Measurements from ENCODE around the gene GPATCH8.
A peak's percentile ranks its signal among the peaks of the same experiment; 100 is the strongest.

Gene GPATCH8

DNA sequence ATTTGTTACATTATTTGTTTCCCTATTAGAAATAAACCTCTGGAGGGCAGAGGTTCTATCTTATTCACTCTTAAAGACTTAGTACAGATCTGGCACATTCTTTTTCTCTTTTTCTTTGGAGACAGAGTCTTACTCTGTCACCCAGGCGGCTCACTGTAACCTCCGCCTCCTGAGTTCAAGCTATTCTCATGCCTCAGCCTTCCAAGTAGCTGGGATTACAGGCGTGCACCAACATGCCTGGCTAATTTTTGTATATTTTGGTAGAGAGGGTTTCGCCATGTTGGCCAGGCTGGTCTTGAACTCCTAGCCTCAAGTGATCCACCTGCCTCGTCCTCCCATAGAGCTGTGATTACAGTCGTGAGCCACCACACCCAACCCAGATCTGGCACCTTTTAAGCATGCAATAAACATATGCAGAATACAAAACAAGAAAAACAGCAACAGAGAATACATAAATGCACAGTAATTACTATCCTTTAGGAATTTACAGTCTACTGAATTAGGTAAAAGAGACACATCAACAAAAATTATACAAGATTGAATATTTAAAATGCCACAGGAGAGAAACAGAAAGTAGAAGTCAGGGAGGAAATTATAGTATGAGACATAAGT is 52.1 kb downstream of the GPATCH8 start:
- DNase-seq: no peak

DNA sequence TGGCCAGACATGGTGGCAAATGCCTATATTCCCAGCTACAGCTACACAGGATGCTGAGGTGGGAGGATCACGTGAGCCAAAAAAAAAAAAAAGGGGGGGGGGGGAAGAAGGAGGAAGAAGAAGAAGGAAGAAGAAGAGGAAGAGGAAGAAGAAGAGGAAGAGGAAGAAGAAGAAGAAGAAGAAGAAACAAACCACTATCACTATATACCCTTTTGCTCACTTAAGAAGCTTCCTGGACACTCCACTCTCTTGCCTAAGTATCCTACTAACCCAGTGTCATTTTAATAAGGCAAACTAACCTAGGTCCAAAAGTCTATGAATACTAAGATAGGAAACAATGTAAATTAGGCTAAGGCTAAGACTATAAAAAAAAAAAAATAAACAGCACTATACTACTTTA is 54.8 kb downstream of the GPATCH8 start:
- DNase-seq: no peak

DNA sequence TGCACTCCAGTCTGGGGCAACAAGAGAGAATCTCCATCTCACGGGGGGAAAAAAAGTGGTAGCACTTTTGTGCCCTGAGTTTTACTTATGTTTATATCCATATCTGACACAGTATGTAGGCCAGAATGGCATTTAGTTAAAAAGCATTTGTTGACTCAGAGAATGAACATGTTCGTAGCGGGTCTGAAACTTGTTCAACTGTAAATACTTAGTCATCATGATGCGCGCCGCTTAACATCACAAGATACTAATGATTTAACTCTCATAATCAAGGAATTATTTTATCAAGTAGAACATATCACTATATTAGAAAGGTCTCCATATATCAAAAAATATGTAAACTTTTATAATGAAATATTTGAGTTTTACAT is 58.5 kb downstream of the GPATCH8 start:
- no peak for DNase-seq

GRCh38 chr17:44442806-44443205 is 60.4 kb downstream of the GPATCH8 start:
- no peak for DNase-seq

GRCh38 chr17:44439168-44439567 is 64.0 kb downstream of the GPATCH8 start:
- no peak for DNase-seq

DNA sequence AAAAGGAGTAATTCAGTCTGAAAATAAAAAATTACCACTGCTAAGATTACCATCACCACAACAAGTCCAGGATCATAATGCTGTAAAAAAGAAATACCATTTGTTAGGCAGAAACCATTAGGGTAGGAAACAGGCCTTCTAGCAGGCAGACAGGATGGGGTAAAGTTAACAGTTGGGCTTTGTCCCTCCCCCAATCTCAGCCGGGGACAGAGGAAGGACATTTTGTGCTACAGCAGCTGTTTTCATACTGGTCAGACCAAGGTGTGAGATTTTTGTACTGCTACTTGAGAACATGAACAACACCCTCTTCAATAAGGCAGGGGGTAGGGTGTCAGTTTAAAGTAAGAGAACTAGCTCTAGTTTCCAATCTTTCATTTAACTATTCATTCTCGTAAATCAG is 64.6 kb downstream of the GPATCH8 start:
- DNase-seq: no peak

DNA sequence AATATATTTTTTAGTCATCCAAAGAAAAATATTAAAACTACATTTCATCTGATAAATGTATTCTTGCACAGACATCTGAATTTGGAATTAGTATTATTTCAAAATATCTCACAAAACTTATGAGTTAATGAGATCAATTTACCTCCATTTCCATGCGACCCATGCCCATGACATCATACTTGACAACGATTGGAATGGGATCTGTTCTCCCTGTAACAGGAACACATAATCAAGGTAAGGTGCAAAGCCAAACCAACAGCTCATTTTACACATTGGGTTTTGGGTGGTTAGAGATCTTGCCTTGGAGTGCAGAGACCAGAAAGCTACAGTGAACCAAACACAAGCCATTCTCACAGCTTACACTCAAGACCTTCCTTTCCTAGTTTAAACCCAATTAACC is 66.9 kb downstream of the GPATCH8 start:
- no peak for DNase-seq

- no peak for DNase-seq
Observed at GRCh38 chr17:44432254-44433157, 70.7 kb downstream of the GPATCH8 start.

DNA sequence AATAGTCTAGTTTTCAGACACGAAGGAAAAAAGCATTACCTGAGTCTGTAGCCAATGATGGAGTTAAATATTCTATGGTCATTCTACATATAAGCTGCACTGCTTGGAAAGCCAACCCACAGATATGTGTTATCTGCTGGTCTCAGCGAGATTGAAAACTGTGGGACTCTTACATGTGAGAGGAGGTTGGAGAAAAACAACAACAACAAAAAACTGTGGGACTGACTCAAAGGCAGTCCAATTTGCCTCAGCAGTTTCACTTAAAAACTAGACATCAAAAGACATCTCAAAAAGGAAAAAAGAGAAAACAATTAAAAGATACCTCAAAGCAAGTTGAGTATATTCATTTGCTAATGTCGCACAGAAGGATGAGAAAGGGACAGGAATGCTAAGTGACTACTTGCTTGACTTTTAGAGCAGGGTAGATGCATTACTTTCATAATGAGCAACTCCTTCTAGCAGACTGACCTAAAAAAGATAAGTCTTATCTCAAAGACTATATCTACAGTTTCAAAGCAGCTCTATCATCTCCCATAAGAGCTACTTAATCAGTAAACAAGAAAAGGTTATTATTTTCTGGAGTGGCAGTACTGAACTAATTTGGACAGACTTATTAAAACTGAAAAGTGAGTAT is 78.3 kb downstream of the GPATCH8 start:
- no peak for DNase-seq

DNA sequence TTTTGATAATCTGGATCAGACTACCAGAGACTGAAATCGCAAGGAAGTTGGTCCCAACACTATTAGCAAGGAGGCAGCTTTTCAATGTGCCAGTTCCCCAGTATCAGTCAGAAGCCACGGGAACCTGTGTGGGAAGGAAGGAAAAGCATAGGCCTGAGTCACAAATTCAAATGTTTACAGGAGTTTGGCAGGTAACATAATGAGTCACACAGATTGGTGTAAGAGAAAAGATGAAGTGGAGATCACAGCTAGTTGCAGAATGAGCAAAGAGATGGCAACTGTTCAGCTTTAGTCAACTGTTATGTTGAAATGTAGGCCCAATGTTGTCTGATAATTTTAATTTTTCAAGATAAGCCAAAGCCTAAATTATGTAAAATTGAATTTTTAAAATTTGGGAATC is 85.7 kb downstream of the GPATCH8 start:
- no peak for DNase-seq

DNA sequence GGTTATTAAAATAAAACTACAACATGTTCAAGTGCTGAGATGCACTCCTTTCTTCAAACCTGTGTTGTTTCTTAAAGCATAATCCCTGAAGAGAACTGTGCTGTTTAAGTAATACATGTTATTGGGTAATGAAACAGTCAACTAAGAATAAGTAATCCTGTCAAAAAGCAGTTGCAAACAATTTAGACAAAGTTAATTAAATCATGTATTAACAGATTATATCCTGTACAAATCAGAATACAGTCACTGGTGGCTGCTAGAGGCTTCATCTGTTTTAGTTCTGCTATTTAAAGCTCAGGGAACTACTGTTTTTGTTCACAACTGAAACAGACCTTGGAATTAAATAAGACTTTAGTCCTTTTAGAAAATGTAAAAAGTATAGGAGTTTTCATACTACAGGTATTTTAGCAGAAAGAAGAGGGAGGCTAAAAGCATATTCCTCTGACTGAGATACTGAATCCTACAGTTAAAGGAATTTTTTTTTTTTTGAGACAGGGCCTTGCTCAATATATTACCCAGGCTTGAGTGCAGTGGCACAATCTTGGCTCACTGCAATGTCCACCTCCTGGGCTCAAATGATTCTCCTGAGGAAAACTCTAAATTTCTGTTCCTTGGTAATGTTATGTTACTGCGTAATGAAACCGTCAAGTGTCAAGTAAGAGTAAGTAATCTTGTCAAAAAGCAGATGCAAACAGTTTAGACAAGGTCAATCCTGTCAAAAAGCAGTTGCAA is 86.5 kb downstream of the GPATCH8 start:
- DNase-seq: peak; percentile 22

- DNase-seq: no peak
Observed at GRCh38 chr17:44414394-44415155, 88.6 kb downstream of the GPATCH8 start.

DNA sequence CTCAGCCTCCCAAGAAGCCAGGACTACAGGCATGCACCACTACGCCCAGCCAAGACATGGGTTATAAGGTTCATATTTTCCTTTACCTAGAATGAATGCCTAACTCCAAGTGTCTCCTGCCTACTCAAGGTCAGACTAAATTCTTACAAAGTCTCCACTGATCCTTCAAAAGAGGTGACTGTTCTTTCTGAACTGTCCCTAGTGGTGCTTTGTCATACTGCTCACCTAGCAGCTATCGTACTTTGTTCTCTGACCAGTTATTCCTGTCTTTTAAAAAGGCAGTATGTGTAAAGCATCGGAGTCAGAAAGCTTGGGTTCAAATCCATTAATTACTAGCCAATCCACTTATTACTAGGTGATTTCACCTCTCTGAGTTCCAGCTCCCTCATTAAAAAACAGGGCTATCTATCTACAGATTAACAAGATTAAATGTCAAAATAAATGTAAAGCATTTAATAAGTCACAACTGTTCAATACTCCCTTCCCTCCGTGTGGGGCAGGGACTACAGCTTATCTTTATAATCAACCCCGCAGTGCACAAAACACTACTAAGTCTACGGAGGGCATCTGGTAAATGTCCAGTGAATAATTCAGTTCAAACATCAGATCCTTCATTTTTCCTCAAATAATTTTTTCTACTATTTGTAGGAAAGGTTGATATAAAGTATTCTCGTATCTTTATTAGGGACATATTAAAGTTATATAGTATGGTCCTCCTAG is 93.7 kb downstream of the GPATCH8 start:
- peak; percentile 58 for DNase-seq

DNA sequence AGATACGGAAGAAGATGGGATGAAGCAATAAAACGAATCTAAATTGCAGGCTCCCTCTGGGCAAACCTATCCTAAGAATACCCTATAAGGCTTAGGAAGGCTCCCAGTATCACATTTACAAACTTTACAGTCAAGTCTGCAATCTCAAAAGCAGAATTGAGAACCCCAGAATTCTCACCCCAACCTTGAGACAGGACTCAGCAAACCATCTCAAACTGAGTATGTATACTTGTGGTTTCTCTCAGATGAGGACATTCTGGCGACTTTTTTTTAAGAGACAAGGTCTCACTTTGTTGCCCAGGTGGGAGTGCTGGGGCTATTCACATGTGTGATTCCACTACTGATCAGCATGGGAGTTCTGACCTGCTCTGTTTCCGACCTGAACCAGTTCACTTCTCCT is 94.4 kb downstream of the GPATCH8 start:
- DNase-seq: no peak

- DNase-seq: no peak
Observed at GRCh38 chr17:44402564-44403172, 100.5 kb downstream of the GPATCH8 start.

DNA sequence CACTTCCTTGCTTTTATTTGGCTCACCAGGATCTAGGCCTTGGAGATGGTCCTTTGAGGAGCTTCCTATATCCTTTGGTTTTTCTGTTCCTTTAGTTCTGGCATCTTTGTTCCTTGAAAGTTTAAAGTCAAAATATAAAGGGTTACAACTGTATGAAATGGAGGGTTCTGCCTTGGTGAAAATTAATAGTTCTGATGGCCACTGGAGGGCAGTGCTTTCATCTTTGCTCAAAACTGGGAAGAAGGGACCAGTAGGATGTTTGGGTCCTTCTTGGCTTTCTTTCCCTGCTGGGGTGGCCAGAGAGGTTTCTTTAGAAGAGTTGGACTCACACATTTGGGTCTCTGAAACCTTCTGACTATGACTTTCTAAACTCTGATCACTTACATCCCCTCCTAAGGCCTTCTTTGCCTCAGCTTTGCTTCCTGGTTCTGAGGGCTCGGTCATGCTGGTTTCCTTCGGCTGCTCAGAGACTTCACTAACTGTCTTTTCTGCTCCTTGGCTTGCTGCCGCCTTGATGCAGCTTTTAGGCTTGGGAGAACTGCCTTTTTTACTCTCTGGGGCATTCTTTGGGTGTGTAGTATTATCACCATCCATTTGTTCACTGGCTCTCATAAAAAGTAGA is 102.9 kb downstream of the GPATCH8 start:
- peak; percentile 29 for DNase-seq

GRCh38 chr17:44398692-44399691 is 104.2 kb downstream of the GPATCH8 start:
- no peak for DNase-seq

DNA sequence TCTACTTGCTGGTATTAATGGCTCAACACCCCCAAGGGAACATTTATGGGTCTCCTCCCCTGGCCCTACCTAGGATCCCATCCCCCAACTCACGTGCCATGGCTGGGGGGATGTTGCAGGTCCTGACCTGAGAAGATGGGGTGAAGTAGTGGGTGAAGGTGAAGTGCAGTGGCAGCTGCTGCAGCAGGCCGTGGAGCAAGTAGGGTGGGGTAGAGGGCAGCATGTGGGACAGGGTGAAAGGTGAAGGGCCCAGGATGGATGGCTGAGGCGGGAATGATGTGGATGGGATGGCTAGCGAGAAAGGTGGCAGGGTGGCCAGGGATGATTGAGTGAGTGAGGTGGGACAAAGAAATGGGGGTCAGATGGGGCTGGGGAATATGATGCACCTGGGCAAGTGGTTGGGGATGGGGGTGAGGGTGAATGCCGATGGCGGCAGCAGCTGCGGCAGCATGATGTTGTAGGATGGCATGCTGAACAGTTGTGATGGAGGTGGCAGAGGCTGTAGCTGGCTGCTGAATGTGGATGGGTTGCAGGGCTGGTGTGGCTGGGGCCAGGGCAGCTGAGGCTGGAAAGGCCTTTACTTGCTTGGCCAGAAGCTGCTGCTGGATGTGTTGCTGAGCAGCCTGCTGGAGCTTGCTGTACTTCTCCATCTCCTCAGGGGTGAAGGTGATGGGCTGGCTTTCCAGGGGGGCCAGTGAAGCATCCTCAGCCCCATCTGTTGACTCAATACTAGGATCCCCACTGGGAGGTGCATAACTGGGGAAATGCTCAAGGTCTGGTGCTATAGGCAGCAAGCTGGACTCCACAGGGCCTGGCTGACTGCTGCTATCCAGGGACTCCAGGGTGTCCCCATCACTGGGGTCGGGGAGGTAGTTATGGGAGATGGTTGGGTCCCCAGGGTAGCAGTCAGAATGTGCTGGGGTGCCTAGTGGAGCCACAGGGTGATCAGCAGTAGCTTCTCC is 105.4 kb downstream of the GPATCH8 start:
- no peak for DNase-seq
